ENCODE data around the gene CHMP5. TPM values are rescaled to one million over a fixed set of nuclear protein-coding genes. Genes with fewer than 3 reads are reported as not detected.

CHMP5 gene
- total RNA-seq (2021), result 47.6 and 51.9 TPM in 2 replicates
- long read RNA-seq, transcript CHMP5-201 (8 exons, 1,477 nt), result major isoform, 524 of 557 reads
- long read RNA-seq, partial matches to known transcripts, result 6 of 557 reads
- long read RNA-seq, other reads (novel, unspliced or antisense), result 24 of 557 reads

GRCh38 chr9:33264473-33265177 is at the start of gene CHMP5, which contains the start of gene BAG1:
Gene CHMP5, plus strand, starts transcription at chr9:33265049. Its CDS starts 30 bp downstream, at chr9:33265079.
Gene BAG1, minus strand, starts transcription at chr9:33264708.
- H3K27ac Mint-ChIP-seq, result peak within 1 kb of the TSS; percentile 69 to 99 (median 97); a peak in 6 of 7 replicates
- peaks cover 9% of the 10 kb centered on the region for H3K79me1 ChIP-seq (ENCODE audit: insufficient read depth, low read depth, low read length, poor library complexity, severe bottlenecking)

More at GRCh38 chr9:33264473-33265177, at the start of gene CHMP5, which contains the start of gene BAG1:
- Histone ChIP-seq H3K4ac (ENCODE audit: low read depth, low read length) (no peak within 1 kb of the TSS), H3K27ac (ENCODE audit: insufficient read length, low read depth, low read length) (no peak within 1 kb of the TSS), H4K8ac (replicated peaks; ENCODE audit: insufficient read length, low read depth, low read length) (no peak within 1 kb of the TSS), H2BK20ac (ENCODE audit: low read depth, low read length, poor library complexity, severe bottlenecking) (no peak within 1 kb of the TSS), H3K79me2 (ENCODE audit: insufficient read depth, low read length) (peaks cover 16% of the 10 kb centered on the region; the same call in 1 of the 2 replicates), H2AK5ac (ENCODE audit: insufficient read length, low read length) (no peak within 1 kb of the TSS), H2BK5ac (ENCODE audit: insufficient read length, low read length) (no peak within 1 kb of the TSS), H2AFZ (ENCODE audit: low read length) (no peak within 1 kb of the TSS), H4K20me1 (ENCODE audit: control insufficient read depth, insufficient read depth, insufficient read length) (no peaks in the 10 kb centered on the region), H3K4me2 (ENCODE audit: insufficient read depth, insufficient read length, low read length) (peak within 1 kb of the TSS; percentile 89), H4K5ac (ENCODE audit: insufficient read length, low read depth, low read length) (no peak within 1 kb of the TSS), H4K91ac (ENCODE audit: insufficient read length, low read depth, low read length) (no peak within 1 kb of the TSS), H3T11ph (ENCODE audit: low read length) (no peak within 1 kb of the TSS), H3K56ac (ENCODE audit: insufficient read length, low read depth, low read length) (no peak within 1 kb of the TSS), H3K4me1 (ENCODE audit: insufficient read depth, low read length) (peaks cover 2% of the 10 kb centered on the region; the same call in 1 of the 2 replicates), H3K18ac (ENCODE audit: insufficient read length, low read depth, low read length) (peak within 1 kb of the TSS; percentile 13), H3K27me3 (ENCODE audit: insufficient read depth, low read length) (no peaks in the 10 kb centered on the region), H3K9ac (ENCODE audit: extremely low read depth, insufficient read length, low read length) (peak within 1 kb of the TSS; percentile 78), H2BK15ac (ENCODE audit: low read depth, low read length) (no peak within 1 kb of the TSS), H2BK120ac (ENCODE audit: low read depth, low read length, poor library complexity, severe bottlenecking) (no peak within 1 kb of the TSS), H3K23me2 (ENCODE audit: insufficient read length, low read depth, low read length, poor library complexity, severe bottlenecking) (peaks cover 5% of the 10 kb centered on the region), H3K14ac (ENCODE audit: insufficient read depth, low read length) (peak within 1 kb of the TSS; percentile 37), H2BK12ac (ENCODE audit: insufficient read length, low read depth, low read length) (no peak within 1 kb of the TSS), H3K9me3 (ENCODE audit: control insufficient read depth, low read depth, low read length) (no peaks in the 10 kb centered on the region), H3K23ac (ENCODE audit: insufficient read length, low read depth, low read length) (no peak within 1 kb of the TSS)
- TF ChIP-seq CTCF (conservative IDR thresholded peaks at IDR 0.05), result peak; percentile 42; the same call in 2 of the 3 replicates
- DNase-seq, result peak; percentile 99
- Mint-ChIP-seq H3K27me3 (ENCODE audit: low read depth) (no peaks in the 10 kb centered on the region), H3K9me3 (no peaks in the 10 kb centered on the region), H3K4me3 (peak within 1 kb of the TSS; percentile 89 to 98), H3K36me3 (ENCODE audit: insufficient read depth in 1 of 3, low read depth in 3 of 3) (peaks cover 26 to 54% (median 47%) of the 10 kb centered on the region in 3 experiments), H3K4me1 (peaks cover 15 to 16% of the 10 kb centered on the region in 2 experiments)
- WGBS (ENCODE audit: extremely low coverage, insufficient read length, low lambda C conversion rate), result no CpG with 5 or more reads among the region's 67 CpGs

Measured in H9 (cell line).